Measurements from ENCODE around the gene MARCHF5. TPM values are rescaled to one million over a fixed set of nuclear protein-coding genes. Genes with fewer than 3 reads are reported as not detected.

The MARCHF5 gene
- polyA plus RNA-seq, 2 of the 4 experiments (the other 2 are of a cell fraction), result 24.7 to 37.3 TPM

DNA sequence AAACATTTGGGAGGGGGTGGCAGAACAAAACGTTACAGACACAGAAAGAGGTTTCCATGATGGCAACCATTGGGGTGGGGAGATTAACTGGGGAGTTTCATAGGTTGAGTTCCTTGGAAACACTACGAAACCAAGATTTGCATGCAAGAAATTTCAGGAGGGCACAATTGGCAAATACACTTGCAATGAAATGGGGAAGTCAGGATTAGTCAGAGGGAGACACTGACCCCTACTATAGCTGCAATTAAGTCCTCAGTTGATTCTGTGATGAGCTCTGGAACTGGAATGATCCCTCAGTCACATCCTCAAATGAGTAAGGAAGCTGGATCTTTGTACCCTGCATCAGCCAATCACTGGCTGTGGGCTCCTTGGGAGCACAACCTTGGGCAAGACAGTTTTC, 22.2 kb upstream of the MARCHF5 start:
- ChIA-PET POLR2A (no interaction called here), CTCF (interaction anchor here (0.6 kb wide), 1 partner anchor 341 kb away, joined by 3 read pairs; no protein-coding TSS in a partner anchor)
- no peak for FAIRE-seq

DNA sequence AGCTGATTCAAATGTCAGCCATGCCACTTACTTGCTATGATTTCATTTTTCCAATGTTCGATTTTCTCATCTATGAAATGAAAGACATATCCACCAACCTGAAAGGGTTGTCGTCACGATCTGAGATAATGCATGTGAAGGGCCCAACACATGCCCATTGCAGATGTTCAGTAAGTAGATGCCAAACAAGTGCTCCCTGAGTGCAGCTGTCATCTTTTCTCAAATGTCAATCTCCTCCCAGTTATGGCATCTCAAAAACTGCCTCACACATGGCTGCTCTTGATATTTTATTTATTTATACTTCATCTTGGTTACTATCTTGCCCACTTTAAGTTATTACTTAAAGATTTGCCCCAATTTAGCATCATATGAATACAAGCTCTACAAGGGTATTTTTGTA, 16.9 kb upstream of the MARCHF5 start:
- WGBS (ENCODE audit: missing lambda C conversion rate), result 79% methylated on average over 3 of the region's 3 CpGs
- Histone ChIP-seq H3K4me3 (no peak overlapping the region), H3K9me3 (no peaks in the 10 kb centered on the region), H3K4me2 (no peak overlapping the region), H3K27ac (no peak overlapping the region), H3K4me1 (no peaks in the 10 kb centered on the region)
- no peak for DNase-seq (ENCODE audit: low read depth in 1 of 2, low spot score in 1 of 2)
- CTCF ChIA-PET, result interaction anchor here (0.7 to 1.2 kb wide), 2 partner anchors 127 to 188 kb away, joined by 3 to 4 read pairs; no protein-coding TSS in a partner anchor
- FAIRE-seq, result no peak
- ATAC-seq, result no peak
- TF ChIP-seq BCL3 (IDR thresholded peaks at IDR 0.05), result no peak
- no peak for TF ChIP-seq CHD2 (IDR thresholded peaks at IDR 0.05; ENCODE audit: low read length, partially characterized antibody)
- TF ChIP-seq, protein P1, sequence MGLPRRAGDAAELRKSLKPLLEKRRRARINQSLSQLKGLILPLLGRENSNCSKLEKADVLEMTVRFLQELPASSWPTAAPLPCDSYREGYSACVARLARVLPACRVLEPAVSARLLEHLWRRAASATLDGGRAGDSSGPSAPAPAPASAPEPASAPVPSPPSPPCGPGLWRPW (IDR thresholded peaks at IDR 0.05), result no peak
- TF ChIP-seq HEYL (CRISPR knock-in tag; IDR thresholded peaks at IDR 0.05), result no peak
- no peak for TF ChIP-seq ATOH8 (CRISPR knock-in tag; IDR thresholded peaks at IDR 0.05; ENCODE audit: low read depth)
- POLR2A ChIA-PET, result no interaction called here

More for the DNA sequence above, 22.2 kb upstream of the MARCHF5 start:
- TF ChIP-seq HOXA7 (CRISPR knock-in tag; IDR thresholded peaks at IDR 0.05) (no peak), CBX2 (IDR thresholded peaks at IDR 0.05; ENCODE audit: borderline replicate concordance, low read depth) (no peak), ATOH8 (CRISPR knock-in tag; IDR thresholded peaks at IDR 0.05; ENCODE audit: low read depth) (no peak), CTCF (IDR thresholded peaks at IDR 0.05) (no peak), NR3C1 (IDR thresholded peaks at IDR 0.05) (no peak), TFCP2L1 (CRISPR knock-in tag; IDR thresholded peaks at IDR 0.05) (no peak), CHD2 (IDR thresholded peaks at IDR 0.05; ENCODE audit: low read length, partially characterized antibody) (no peak), HDAC2 (IDR thresholded peaks at IDR 0.05) (no peak), SREBF2 (IDR thresholded peaks at IDR 0.05) (no peak), MAFK (IDR thresholded peaks at IDR 0.05; ENCODE audit: partially characterized antibody) (no peak), JUNB (IDR thresholded peaks at IDR 0.05) (no peak), KDM1A (IDR thresholded peaks at IDR 0.05; ENCODE audit: low read depth) (no peak), HOXB5 (CRISPR knock-in tag; IDR thresholded peaks at IDR 0.05) (no peak), NFE2L2 (conservative IDR thresholded peaks at IDR 0.05; ENCODE audit: low read length) (no peak), CHD4 (IDR thresholded peaks at IDR 0.05; ENCODE audit: borderline replicate concordance) (no peak)
- TF ChIP-seq, protein P2, sequence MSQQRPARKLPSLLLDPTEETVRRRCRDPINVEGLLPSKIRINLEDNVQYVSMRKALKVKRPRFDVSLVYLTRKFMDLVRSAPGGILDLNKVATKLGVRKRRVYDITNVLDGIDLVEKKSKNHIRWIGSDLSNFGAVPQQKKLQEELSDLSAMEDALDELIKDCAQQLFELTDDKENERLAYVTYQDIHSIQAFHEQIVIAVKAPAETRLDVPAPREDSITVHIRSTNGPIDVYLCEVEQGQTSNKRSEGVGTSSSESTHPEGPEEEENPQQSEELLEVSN (IDR thresholded peaks at IDR 0.05; ENCODE audit: borderline replicate concordance, low read depth), result no peak
- TF ChIP-seq, protein P3, sequence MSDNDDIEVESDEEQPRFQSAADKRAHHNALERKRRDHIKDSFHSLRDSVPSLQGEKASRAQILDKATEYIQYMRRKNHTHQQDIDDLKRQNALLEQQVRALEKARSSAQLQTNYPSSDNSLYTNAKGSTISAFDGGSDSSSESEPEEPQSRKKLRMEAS (IDR thresholded peaks at IDR 0.05), result no peak
- TF ChIP-seq, protein P4, sequence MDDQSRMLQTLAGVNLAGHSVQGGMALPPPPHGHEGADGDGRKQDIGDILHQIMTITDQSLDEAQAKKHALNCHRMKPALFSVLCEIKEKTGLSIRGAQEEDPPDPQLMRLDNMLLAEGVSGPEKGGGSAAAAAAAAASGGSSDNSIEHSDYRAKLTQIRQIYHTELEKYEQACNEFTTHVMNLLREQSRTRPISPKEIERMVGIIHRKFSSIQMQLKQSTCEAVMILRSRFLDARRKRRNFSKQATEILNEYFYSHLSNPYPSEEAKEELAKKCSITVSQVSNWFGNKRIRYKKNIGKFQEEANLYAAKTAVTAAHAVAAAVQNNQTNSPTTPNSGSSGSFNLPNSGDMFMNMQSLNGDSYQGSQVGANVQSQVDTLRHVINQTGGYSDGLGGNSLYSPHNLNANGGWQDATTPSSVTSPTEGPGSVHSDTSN (IDR thresholded peaks at IDR 0.05), result no peak
- WGBS (ENCODE audit: missing lambda C conversion rate), result 56% methylated on average over 2 of the region's 2 CpGs
- Histone ChIP-seq H3K4me1 (no peaks in the 10 kb centered on the region), H3K27ac (no peak overlapping the region), H3K9me3 (no peaks in the 10 kb centered on the region), H3K4me3 (no peak overlapping the region), H3K4me2 (no peak overlapping the region)
- ATAC-seq (no peak), DNase-seq (ENCODE audit: low read depth in 1 of 2, low spot score in 1 of 2) (no peak)
